Fibroblast of villous mesenchyme (primary cell): Measurements from ENCODE around the gene EMC8. TPM values are rescaled to one million over a fixed set of nuclear protein-coding genes. Genes with fewer than 3 reads are reported as not detected.
A peak's percentile ranks its signal among the peaks of the same experiment; 100 is the strongest.

ENCODE experiments used
- DNase-seq: peaks from one replicate; pipeline ENCODE4 v3.0.0-alpha.2; 2010; ENCODE audit warnings: low read depth
- H3K4me3 ChIP-seq: 2 replicates; pipeline ENCODE4 v1.5.1; 2011; ENCODE audit warnings: low read depth, mild to moderate bottlenecking, low read length
- total RNA-seq: library from RNA; depleted of rRNA; stranded (reverse); fragments of >200 nt; gene quantifications from 2 replicates; pipeline ENCODE4 v1.2.3, GENCODE V29; 2012
- TF ChIP-seq, protein P1 (sequence below): IDR thresholded peaks from 2 replicates; pipeline ENCODE4 v1.5.1; 2012; ENCODE audit warnings: low read depth, mild to moderate bottlenecking, low read length; ENCODE audit not compliant: insufficient read depth

EMC8 gene
- total RNA-seq, 1 donor, result 30.2 TPM

GRCh38 chr16:85844786-85845185, 45.4 kb upstream of the EMC8 start:
- H3K4me3 ChIP-seq, result no peak overlapping the region
- peak; percentile 85 for DNase-seq
- TF ChIP-seq, protein P1, sequence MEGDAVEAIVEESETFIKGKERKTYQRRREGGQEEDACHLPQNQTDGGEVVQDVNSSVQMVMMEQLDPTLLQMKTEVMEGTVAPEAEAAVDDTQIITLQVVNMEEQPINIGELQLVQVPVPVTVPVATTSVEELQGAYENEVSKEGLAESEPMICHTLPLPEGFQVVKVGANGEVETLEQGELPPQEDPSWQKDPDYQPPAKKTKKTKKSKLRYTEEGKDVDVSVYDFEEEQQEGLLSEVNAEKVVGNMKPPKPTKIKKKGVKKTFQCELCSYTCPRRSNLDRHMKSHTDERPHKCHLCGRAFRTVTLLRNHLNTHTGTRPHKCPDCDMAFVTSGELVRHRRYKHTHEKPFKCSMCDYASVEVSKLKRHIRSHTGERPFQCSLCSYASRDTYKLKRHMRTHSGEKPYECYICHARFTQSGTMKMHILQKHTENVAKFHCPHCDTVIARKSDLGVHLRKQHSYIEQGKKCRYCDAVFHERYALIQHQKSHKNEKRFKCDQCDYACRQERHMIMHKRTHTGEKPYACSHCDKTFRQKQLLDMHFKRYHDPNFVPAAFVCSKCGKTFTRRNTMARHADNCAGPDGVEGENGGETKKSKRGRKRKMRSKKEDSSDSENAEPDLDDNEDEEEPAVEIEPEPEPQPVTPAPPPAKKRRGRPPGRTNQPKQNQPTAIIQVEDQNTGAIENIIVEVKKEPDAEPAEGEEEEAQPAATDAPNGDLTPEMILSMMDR, result no peak

- TF ChIP-seq, protein P1, result no peak
Observed at GRCh38 chr16:85844169-85844481, 44.8 kb upstream of the EMC8 start.

GRCh38 chr16:85843471-85844168, 44.3 kb upstream of the EMC8 start:
- DNase-seq, result no peak
- TF ChIP-seq, protein P1, result no peak

More at GRCh38 chr16:85844169-85844481, 44.8 kb upstream of the EMC8 start:
- no peak for DNase-seq
- no peak overlapping the region for H3K4me3 ChIP-seq

GRCh38 chr16:85842848-85843247, 43.5 kb upstream of the EMC8 start:
- TF ChIP-seq, protein P1, result no peak
- no peak overlapping the region for H3K4me3 ChIP-seq
- no peak for DNase-seq

More at GRCh38 chr16:85843471-85844168, 44.3 kb upstream of the EMC8 start:
- H3K4me3 ChIP-seq, result no peak overlapping the region

GRCh38 chr16:85842435-85842834, 43.1 kb upstream of the EMC8 start:
- no peak for DNase-seq
- TF ChIP-seq, protein P1, result no peak
- no peak overlapping the region for H3K4me3 ChIP-seq

- TF ChIP-seq, protein P1, result no peak
- no peak for DNase-seq
- H3K4me3 ChIP-seq, result no peak overlapping the region
Observed at GRCh38 chr16:85840801-85841200, 41.5 kb upstream of the EMC8 start.

DNA sequence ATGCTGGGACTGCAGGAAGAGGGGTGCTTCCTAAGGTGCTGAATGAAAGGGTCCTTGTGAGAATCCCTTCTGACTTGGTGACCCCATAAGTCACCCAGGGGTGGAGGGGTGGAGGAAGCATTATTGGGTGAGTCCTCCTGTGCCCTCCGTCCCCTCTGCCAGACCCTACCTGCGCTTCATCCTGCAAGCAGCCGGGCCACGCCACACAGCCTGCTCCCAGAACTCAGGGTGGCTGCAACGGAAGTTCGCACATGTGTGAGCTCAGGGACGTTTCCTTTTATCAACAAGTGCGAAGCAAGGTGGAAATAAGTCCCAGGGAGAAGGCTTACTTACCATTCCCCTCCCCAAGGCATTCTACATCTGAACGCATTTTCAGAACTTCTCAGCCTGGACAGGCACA, 41.1 kb upstream of the EMC8 start:
- no peak overlapping the region for H3K4me3 ChIP-seq
- no peak for DNase-seq

More for the DNA sequence above, 41.1 kb upstream of the EMC8 start:
- TF ChIP-seq, protein P1, result no peak
